Measurements from ENCODE around the gene SAG.

DNA sequence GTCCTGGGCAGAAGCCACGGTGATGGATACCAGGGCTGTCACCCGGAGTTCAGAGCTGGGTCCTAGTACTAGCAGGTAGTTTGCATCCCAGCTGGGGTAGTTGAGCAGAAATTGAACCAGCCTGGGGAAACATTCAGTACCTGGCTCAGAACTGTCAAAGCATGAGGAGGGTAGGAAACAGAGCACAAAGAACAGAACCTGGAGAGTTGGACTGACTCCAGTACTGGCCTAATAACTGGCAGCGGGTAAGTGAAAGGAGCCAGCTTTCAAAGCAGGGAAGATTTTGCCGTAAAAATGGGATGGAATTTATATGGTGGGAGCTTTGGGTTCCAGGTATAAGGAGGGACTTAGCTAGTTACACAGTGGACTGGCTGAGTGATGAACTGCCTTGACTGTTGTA lies 32.4 kb upstream of the SAG start:
- TF ChIP-seq, protein P1, sequence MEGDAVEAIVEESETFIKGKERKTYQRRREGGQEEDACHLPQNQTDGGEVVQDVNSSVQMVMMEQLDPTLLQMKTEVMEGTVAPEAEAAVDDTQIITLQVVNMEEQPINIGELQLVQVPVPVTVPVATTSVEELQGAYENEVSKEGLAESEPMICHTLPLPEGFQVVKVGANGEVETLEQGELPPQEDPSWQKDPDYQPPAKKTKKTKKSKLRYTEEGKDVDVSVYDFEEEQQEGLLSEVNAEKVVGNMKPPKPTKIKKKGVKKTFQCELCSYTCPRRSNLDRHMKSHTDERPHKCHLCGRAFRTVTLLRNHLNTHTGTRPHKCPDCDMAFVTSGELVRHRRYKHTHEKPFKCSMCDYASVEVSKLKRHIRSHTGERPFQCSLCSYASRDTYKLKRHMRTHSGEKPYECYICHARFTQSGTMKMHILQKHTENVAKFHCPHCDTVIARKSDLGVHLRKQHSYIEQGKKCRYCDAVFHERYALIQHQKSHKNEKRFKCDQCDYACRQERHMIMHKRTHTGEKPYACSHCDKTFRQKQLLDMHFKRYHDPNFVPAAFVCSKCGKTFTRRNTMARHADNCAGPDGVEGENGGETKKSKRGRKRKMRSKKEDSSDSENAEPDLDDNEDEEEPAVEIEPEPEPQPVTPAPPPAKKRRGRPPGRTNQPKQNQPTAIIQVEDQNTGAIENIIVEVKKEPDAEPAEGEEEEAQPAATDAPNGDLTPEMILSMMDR (conservative IDR thresholded peaks at IDR 0.05; ENCODE audit: low read depth in 2 of 2) = no peak
- TF ChIP-seq, protein P2, sequence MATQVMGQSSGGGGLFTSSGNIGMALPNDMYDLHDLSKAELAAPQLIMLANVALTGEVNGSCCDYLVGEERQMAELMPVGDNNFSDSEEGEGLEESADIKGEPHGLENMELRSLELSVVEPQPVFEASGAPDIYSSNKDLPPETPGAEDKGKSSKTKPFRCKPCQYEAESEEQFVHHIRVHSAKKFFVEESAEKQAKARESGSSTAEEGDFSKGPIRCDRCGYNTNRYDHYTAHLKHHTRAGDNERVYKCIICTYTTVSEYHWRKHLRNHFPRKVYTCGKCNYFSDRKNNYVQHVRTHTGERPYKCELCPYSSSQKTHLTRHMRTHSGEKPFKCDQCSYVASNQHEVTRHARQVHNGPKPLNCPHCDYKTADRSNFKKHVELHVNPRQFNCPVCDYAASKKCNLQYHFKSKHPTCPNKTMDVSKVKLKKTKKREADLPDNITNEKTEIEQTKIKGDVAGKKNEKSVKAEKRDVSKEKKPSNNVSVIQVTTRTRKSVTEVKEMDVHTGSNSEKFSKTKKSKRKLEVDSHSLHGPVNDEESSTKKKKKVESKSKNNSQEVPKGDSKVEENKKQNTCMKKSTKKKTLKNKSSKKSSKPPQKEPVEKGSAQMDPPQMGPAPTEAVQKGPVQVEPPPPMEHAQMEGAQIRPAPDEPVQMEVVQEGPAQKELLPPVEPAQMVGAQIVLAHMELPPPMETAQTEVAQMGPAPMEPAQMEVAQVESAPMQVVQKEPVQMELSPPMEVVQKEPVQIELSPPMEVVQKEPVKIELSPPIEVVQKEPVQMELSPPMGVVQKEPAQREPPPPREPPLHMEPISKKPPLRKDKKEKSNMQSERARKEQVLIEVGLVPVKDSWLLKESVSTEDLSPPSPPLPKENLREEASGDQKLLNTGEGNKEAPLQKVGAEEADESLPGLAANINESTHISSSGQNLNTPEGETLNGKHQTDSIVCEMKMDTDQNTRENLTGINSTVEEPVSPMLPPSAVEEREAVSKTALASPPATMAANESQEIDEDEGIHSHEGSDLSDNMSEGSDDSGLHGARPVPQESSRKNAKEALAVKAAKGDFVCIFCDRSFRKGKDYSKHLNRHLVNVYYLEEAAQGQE (IDR thresholded peaks at IDR 0.05; ENCODE audit: unreplicated experiment) = no peak
- no peak for TF ChIP-seq EZH2phosphoT487 (IDR thresholded peaks at IDR 0.05; ENCODE audit: unreplicated experiment)
